ENCODE measurements around the gene EVX2.

DNA sequence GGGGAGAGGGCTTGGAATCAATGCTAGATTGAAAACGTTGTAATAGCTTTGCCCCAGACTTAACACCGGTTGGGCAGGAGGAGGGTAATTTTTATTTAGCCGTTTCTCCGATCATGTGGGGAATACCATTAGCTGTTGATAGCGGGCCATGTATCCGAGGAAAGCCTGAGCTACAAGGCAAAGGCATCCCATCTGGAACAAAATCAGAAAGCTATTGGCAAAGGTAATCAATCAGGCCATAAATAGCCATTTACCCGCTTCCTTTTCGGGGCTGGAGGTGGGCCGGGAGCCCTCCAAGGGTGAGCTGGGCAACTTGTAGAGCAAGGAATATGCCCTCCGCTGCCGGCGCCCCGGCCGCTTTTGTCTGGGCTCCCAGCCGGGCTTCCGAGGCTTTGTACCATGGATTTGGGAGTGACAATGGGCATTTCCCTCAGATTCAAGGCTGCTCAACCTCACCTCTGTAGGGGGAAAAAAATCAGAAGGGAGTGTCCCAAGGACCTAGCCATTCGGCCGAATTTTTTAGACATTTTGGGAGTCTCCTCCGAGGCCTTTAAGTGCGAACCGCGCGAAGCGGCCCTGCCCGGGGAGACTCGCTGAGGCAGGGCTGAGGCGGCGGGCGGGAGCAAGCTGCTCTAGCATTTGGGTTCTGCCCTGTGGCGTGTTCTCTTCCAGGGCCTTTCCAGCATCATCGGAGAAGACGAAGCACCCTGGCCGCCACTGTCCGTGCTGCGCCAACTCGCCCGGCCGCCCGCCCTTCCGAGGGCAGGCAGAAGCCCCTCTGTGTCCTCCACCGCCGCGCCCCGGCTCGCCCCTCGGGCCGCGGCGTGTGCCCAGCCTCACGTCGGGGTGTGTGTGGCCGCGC lies 37.7 kb upstream of the EVX2 start:
- TF ChIP-seq U2AF2 (optimal IDR thresholded peaks at IDR 0.05; ENCODE audit: low read depth, low read length) (no peak), ZNF695 (CRISPR knock-in tag; IDR thresholded peaks at IDR 0.05) (no peak), SMC3 (conservative IDR thresholded peaks at IDR 0.05; ENCODE audit: insufficient read depth, low read depth, low read length) (no peak), SMAD4 (CRISPR knock-in tag; conservative IDR thresholded peaks at IDR 0.05) (no peak), IRF2 (CRISPR knock-in tag; IDR thresholded peaks at IDR 0.05) (no peak), POLR2A (conservative IDR thresholded peaks at IDR 0.05) (no peak), CEBPZ (IDR thresholded peaks at IDR 0.05; ENCODE audit: borderline replicate concordance, low read depth, low read length) (no peak), ZNF263 (CRISPR knock-in tag; IDR thresholded peaks at IDR 0.05; ENCODE audit: borderline replicate concordance) (no peak), ZNF24 (IDR thresholded peaks at IDR 0.05) (no peak), ZNF511 (CRISPR knock-in tag; IDR thresholded peaks at IDR 0.05) (no peak), HDAC2 (IDR thresholded peaks at IDR 0.05) (no peak)
